ENCODE measurements around the gene DYNLT1. TPM values are rescaled to one million over a fixed set of nuclear protein-coding genes. Genes with fewer than 3 reads are reported as not detected.

Gene DYNLT1
- total RNA-seq, 1 donor from 2014 or later, result 138 TPM

- H3K9me3 Mint-ChIP-seq, result no peaks in the 10 kb centered on the region
Observed at GRCh38 chr6:158595223-158595622, 49.3 kb downstream of the DYNLT1 start.

DNA sequence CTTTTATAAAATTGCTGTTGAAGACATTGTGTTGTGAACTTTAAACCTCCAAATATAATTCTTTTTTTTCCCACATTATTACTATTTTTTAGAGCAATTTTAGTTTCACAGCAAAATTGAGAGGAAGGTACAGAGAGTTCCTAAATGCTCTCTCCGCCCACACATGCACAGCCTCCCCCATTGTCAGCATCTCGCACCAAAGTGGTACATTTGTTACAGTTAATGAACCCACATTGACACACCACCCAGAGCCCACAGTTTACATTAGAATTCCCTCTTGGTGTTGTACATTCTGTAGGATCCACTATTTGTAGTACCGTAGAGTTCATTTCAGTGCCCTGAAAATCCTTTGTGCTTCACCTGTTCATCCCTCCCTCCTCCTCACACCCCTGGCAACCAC, 50.9 kb downstream of the DYNLT1 start:
- TF ChIP-seq CTCF (conservative IDR thresholded peaks at IDR 0.05), result no peak
- H3K27me3 Mint-ChIP-seq, result no peaks in the 10 kb centered on the region
- H3K9me3 Mint-ChIP-seq, result no peaks in the 10 kb centered on the region
- no peak for DNase-seq (ENCODE audit: extremely low spot score, unreplicated experiment)
- no peak overlapping the region for H3K4me3 Mint-ChIP-seq
- H3K4me1 Mint-ChIP-seq (ENCODE audit: unreplicated experiment), result no peaks in the 10 kb centered on the region
- peaks cover 33% of the 10 kb centered on the region for H3K36me3 Mint-ChIP-seq
- no peak overlapping the region for H3K27ac Mint-ChIP-seq

More at GRCh38 chr6:158595223-158595622, 49.3 kb downstream of the DYNLT1 start:
- Mint-ChIP-seq H3K27me3 (no peaks in the 10 kb centered on the region), H3K4me3 (no peak overlapping the region), H3K27ac (no peak overlapping the region), H3K4me1 (ENCODE audit: unreplicated experiment) (no peaks in the 10 kb centered on the region), H3K36me3 (peaks cover 22% of the 10 kb centered on the region)
- TF ChIP-seq CTCF (conservative IDR thresholded peaks at IDR 0.05), result peak; percentile 57
- DNase-seq (ENCODE audit: extremely low spot score, unreplicated experiment), result no peak

- Mint-ChIP-seq H3K27me3 (no peaks in the 10 kb centered on the region), H3K27ac (no peak overlapping the region), H3K9me3 (no peaks in the 10 kb centered on the region), H3K4me3 (no peak overlapping the region), H3K4me1 (ENCODE audit: unreplicated experiment) (no peaks in the 10 kb centered on the region), H3K36me3 (peaks cover 32% of the 10 kb centered on the region)
- no peak for TF ChIP-seq CTCF (conservative IDR thresholded peaks at IDR 0.05)
- no peak for DNase-seq (ENCODE audit: extremely low spot score, unreplicated experiment)
Observed at GRCh38 chr6:158591810-158592209, 52.7 kb downstream of the DYNLT1 start.

- DNase-seq (ENCODE audit: extremely low spot score, unreplicated experiment), result no peak
- Mint-ChIP-seq H3K27ac (no peak overlapping the region), H3K27me3 (no peaks in the 10 kb centered on the region), H3K4me1 (ENCODE audit: unreplicated experiment) (no peaks in the 10 kb centered on the region), H3K4me3 (no peak overlapping the region), H3K36me3 (peaks cover 34% of the 10 kb centered on the region), H3K9me3 (no peaks in the 10 kb centered on the region)
- TF ChIP-seq CTCF (conservative IDR thresholded peaks at IDR 0.05), result no peak
Observed at GRCh38 chr6:158591134-158591809, 53.3 kb downstream of the DYNLT1 start.

GRCh38 chr6:158589366-158589765, 55.2 kb downstream of the DYNLT1 start:
- H3K9me3 Mint-ChIP-seq, result no peaks in the 10 kb centered on the region
- TF ChIP-seq CTCF (conservative IDR thresholded peaks at IDR 0.05), result no peak
- H3K36me3 Mint-ChIP-seq, result peaks cover 39% of the 10 kb centered on the region
- no peak overlapping the region for H3K27ac Mint-ChIP-seq
- no peak for DNase-seq (ENCODE audit: extremely low spot score, unreplicated experiment)
- no peaks in the 10 kb centered on the region for H3K4me1 Mint-ChIP-seq (ENCODE audit: unreplicated experiment)
- H3K4me3 Mint-ChIP-seq, result no peak overlapping the region
- no peaks in the 10 kb centered on the region for H3K27me3 Mint-ChIP-seq

Measured in type B pancreatic cell (in vitro differentiated cells).